ENCODE measurements around the gene OSCP1. TPM values are rescaled to one million over a fixed set of nuclear protein-coding genes. Genes with fewer than 3 reads are reported as not detected.
A peak's percentile ranks its signal among the peaks of the same experiment; 100 is the strongest.

Gene OSCP1
- total and polyA plus RNA-seq, 10 donors, result 0.70 to 3.3 (median 1.4) TPM

DNA sequence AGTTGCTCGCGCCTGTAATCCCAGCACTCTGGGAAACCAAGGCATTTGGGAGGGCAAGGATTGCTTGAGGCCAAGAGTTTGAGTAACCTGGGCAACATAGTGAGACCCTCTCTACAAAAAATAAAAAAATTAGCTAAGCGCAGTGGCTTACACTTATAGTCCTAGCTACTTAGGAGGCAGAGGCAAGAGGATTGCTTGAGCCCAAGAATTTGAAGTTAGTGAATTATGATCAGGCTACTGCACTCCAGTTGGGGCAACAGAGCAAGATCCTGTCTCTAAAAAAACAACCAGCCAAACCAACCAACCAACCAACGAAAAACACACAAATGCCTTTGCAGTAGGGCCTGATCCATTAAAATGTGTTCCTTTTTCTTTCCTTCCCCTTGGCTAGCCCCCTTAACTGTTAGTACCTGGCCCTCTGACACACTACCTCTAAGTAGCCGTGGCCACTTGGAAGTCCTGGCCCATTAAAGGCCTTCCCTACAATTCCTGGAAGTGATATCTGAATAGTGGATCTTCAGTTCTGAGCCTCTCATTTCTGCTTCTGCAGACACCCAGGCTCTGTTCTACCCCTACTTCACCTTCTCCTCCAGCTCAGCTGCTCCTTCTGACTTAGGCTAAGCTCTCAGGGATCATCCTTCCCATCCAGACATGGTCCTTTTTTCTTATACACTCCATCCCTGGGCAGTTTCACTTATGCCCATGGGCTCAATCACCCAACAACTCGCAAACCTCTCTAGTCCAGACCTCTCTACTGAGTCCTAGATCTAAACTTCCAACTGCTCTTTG, 3.5 kb upstream of the OSCP1 start:
- intact Hi-C loops (cut with DNase I; ENCODE audit: low total_unique reads), result no loop called here
- Histone ChIP-seq H3K27me3 (replicated peaks in 1 of 7) (no peaks in the 10 kb centered on the region), H3K27ac (no peak overlapping the region), H3K4me1 (peaks cover 0 to 55% (median 34%) of the 10 kb centered on the region in 6 donors), H3K4me3 (no peak overlapping the region), H3K9me3 (no peaks in the 10 kb centered on the region), H3K36me3 (peaks cover 0 to 49% (median 34%) of the 10 kb centered on the region in 6 donors)
- 90 to 98% (median 92%) methylated on average over 6 of the region's 6 CpGs for WGBS, 5 donors
- DNase-seq, result no peak
- TF ChIP-seq POLR2A (IDR thresholded peaks at IDR 0.05) (no peak), POLR2AphosphoS5 (IDR thresholded peaks at IDR 0.05) (no peak), CTCF (IDR thresholded peaks at IDR 0.05 in 8 of 11, conservative IDR thresholded peaks at IDR 0.05 in 3 of 11) (no peak)

DNA sequence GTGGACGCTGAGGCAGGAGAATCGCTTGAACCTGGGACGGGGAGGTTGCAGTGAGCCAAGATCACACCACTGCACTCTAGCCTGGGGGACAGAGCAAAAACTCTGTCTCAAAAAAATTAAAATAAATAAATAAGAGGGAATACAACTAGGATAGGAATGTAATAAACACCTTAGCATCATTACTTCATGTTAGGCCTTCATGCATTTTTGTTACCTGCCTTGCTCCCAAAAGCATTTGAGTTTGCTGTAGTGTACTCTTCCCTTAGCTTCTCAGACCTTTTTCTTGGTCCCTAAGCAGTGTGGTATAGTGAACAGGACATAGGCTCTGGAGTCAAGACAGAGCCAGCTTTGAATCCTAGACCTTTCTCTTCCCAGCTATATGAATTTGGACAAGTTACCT, 2.8 kb upstream of the OSCP1 start:
- H3K4me1 ChIP-seq, result peaks cover 0 to 55% (median 27%) of the 10 kb centered on the region in 6 donors
- no peaks in the 10 kb centered on the region for H3K27me3 ChIP-seq (replicated peaks in 1 of 7)
- 94 to 98% (median 95%) methylated on average over 3 of the region's 3 CpGs for WGBS, 5 donors
- H3K9me3 ChIP-seq, result no peaks in the 10 kb centered on the region
- H3K4me3 ChIP-seq, result no peak overlapping the region
- no peak for DNase-seq
- no peak overlapping the region for H3K27ac ChIP-seq
- H3K36me3 ChIP-seq, result peaks cover 0 to 41% (median 34%) of the 10 kb centered on the region in 6 donors
- intact Hi-C loops (cut with DNase I; ENCODE audit: low total_unique reads), result no loop called here
- TF ChIP-seq POLR2A (IDR thresholded peaks at IDR 0.05) (no peak), CTCF (IDR thresholded peaks at IDR 0.05 in 8 of 11, conservative IDR thresholded peaks at IDR 0.05 in 3 of 11) (no peak), POLR2AphosphoS5 (IDR thresholded peaks at IDR 0.05) (no peak)

GRCh38 chr1:36450919-36451305, 661 bp upstream of the OSCP1 start:
- TF ChIP-seq POLR2A (IDR thresholded peaks at IDR 0.05) (no peak), CTCF (IDR thresholded peaks at IDR 0.05 in 8 of 11, conservative IDR thresholded peaks at IDR 0.05 in 3 of 11) (no peak), POLR2AphosphoS5 (IDR thresholded peaks at IDR 0.05) (no peak)
- 30 to 42% (median 37%) methylated on average over 18 of the region's 18 CpGs for WGBS, 5 donors
- H3K36me3 ChIP-seq, result peaks cover 0 to 20% (median 17%) of the 10 kb centered on the region in 6 donors
- no peaks in the 10 kb centered on the region for H3K9me3 ChIP-seq
- DNase-seq, result peak; percentile 62
- intact Hi-C loops (cut with DNase I; ENCODE audit: low total_unique reads), result no loop called here
- peaks cover 0 to 50% (median 14%) of the 10 kb centered on the region in 6 donors for H3K4me1 ChIP-seq
- H3K27me3 ChIP-seq (replicated peaks in 1 of 7), result no peaks in the 10 kb centered on the region
- peak overlapping the region; percentile 91 to 98 (median 96) for H3K27ac ChIP-seq
- peak overlapping the region; percentile 38 to 69 (median 53) for H3K4me3 ChIP-seq

DNA sequence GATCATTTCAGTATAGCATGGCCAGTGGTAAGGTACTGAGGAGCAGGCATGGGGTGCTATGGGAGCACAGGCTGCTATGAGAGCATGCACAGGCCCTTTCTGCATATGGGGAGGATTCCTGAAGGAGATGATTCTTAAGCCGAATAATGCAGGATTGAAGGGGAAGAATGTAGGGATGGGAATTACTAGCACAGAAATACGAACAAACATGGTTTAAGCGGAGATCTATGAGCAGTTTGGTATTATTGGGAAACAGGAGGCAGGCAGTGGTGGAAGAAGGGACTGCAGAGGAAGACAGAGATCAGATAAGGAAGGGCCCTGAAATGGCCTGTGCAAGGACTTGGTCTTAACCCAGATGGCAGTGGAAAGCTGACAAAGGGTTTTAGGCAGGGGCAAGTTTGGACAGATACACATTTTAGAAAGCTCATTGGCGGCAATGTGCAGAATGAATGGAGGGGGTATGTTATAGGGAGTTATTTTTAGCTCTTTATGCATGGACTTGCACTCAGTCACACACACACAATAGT, 1.7 kb downstream of the OSCP1 start:
- no peak overlapping the region for H3K4me3 ChIP-seq
- no peaks in the 10 kb centered on the region for H3K27me3 ChIP-seq (replicated peaks in 1 of 7)
- no peak overlapping the region for H3K27ac ChIP-seq
- no peak for TF ChIP-seq CTCF (IDR thresholded peaks at IDR 0.05 in 8 of 11, conservative IDR thresholded peaks at IDR 0.05 in 3 of 11)
- TF ChIP-seq POLR2A (IDR thresholded peaks at IDR 0.05), result no peak
- no peak for TF ChIP-seq POLR2AphosphoS5 (IDR thresholded peaks at IDR 0.05)
- no peaks in the 10 kb centered on the region for H3K36me3 ChIP-seq
- WGBS, 5 donors, result 65 to 88% (median 79%) methylated on average over 4 of the region's 4 CpGs
- DNase-seq, result peak; percentile 6
- peaks cover 0 to 50% (median 14%) of the 10 kb centered on the region in 6 donors for H3K4me1 ChIP-seq
- H3K9me3 ChIP-seq, result no peaks in the 10 kb centered on the region
- intact Hi-C loops (cut with DNase I; ENCODE audit: low total_unique reads), result no loop called here
